ENCODE results near the gene TNFRSF8. TPM values are rescaled to one million over a fixed set of nuclear protein-coding genes. Genes with fewer than 3 reads are reported as not detected.

Gene TNFRSF8
- total and polyA plus RNA-seq, 2 experiments from 2014 or later, result not detected

DNA sequence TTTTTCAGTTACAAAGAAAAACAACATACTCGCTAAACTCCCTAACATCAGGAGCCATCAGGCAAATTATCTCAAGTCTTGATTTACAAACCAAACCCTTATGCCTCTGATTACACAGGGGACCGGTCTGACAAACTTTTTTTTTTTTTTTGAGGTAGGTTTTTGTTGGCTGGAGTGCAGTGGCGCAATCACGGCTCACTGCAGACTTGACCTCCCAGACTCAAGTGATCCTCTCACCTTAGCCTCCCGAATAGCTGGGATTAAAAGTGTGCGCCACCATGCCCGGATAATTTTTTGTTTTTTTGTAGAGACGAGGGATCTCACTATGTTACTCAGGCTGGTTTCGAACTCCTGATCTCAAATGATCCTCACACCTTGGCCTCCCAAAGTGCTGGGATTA lies 47.6 kb upstream of the TNFRSF8 start:
- DNase-seq (ENCODE audit: low spot score), result no peak
- no peaks in the 10 kb centered on the region for H3K9me3 ChIP-seq (ENCODE audit: low read depth)
- no peak overlapping the region for H2AFZ ChIP-seq
- no peak overlapping the region for H3K4me3 ChIP-seq
- TF ChIP-seq EZH2phosphoT487 (IDR thresholded peaks at IDR 0.05; ENCODE audit: low read depth, severe bottlenecking, unreplicated experiment), result no peak
- no peak for TF ChIP-seq EZH2 (IDR thresholded peaks at IDR 0.05; ENCODE audit: borderline replicate concordance)
- TF ChIP-seq, protein P1, sequence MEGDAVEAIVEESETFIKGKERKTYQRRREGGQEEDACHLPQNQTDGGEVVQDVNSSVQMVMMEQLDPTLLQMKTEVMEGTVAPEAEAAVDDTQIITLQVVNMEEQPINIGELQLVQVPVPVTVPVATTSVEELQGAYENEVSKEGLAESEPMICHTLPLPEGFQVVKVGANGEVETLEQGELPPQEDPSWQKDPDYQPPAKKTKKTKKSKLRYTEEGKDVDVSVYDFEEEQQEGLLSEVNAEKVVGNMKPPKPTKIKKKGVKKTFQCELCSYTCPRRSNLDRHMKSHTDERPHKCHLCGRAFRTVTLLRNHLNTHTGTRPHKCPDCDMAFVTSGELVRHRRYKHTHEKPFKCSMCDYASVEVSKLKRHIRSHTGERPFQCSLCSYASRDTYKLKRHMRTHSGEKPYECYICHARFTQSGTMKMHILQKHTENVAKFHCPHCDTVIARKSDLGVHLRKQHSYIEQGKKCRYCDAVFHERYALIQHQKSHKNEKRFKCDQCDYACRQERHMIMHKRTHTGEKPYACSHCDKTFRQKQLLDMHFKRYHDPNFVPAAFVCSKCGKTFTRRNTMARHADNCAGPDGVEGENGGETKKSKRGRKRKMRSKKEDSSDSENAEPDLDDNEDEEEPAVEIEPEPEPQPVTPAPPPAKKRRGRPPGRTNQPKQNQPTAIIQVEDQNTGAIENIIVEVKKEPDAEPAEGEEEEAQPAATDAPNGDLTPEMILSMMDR (IDR thresholded peaks at IDR 0.05; ENCODE audit: poor library complexity), result no peak
- 91% methylated on average over 9 of the region's 9 CpGs for WGBS (ENCODE audit: low lambda C conversion rate, missing lambda C conversion rate)
- no peaks in the 10 kb centered on the region for H3K27me3 ChIP-seq
- peaks cover 9% of the 10 kb centered on the region for H3K79me2 ChIP-seq
- no peak overlapping the region for H3K4me2 ChIP-seq
- H3K4me1 ChIP-seq (ENCODE audit: insufficient read depth), result peaks cover 7% of the 10 kb centered on the region
- no peaks in the 10 kb centered on the region for H3K9me2 ChIP-seq (replicated peaks; ENCODE audit: insufficient read depth)
- no peaks in the 10 kb centered on the region for H3K36me3 ChIP-seq (replicated peaks; ENCODE audit: insufficient read depth, low read depth)
- no peak overlapping the region for H3K27ac ChIP-seq
- no peaks in the 10 kb centered on the region for H4K20me1 ChIP-seq (ENCODE audit: insufficient read depth, poor library complexity, severe bottlenecking)

DNA sequence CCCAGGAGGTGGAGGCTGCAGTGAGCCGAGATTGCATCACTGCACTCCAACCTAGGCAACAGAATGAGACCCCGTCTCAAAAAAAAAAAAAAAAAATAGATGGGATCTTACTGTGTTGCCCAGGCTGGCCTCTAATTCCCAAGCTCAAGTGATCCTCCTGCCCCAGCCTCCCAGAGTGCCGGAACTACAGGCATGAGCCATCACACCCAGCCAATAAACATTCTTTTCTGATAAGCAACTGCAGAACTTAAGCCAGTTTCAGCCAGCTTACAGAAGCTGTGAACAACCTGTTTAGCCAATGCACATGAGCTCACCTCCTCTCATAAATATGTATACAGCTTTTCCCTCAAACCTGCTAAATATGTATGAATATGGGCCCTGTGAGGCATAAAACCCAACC lies 46.9 kb upstream of the TNFRSF8 start:
- no peak for DNase-seq (ENCODE audit: low spot score)
- Histone ChIP-seq H3K4me3 (no peak overlapping the region), H3K27ac (no peak overlapping the region), H3K9me3 (ENCODE audit: low read depth) (no peaks in the 10 kb centered on the region), H3K4me1 (ENCODE audit: insufficient read depth) (peaks cover 7% of the 10 kb centered on the region), H3K79me2 (peaks cover 14% of the 10 kb centered on the region), H3K27me3 (no peaks in the 10 kb centered on the region), H2AFZ (no peak overlapping the region), H3K36me3 (replicated peaks; ENCODE audit: insufficient read depth, low read depth) (no peaks in the 10 kb centered on the region), H3K9me2 (replicated peaks; ENCODE audit: insufficient read depth) (no peaks in the 10 kb centered on the region), H4K20me1 (ENCODE audit: insufficient read depth, poor library complexity, severe bottlenecking) (no peaks in the 10 kb centered on the region), H3K4me2 (no peak overlapping the region)
- 95% methylated on average over 3 of the region's 3 CpGs for WGBS (ENCODE audit: low lambda C conversion rate, missing lambda C conversion rate)
- TF ChIP-seq EZH2 (IDR thresholded peaks at IDR 0.05; ENCODE audit: borderline replicate concordance) (no peak), EZH2phosphoT487 (IDR thresholded peaks at IDR 0.05; ENCODE audit: low read depth, severe bottlenecking, unreplicated experiment) (no peak)
- TF ChIP-seq, protein P1 (IDR thresholded peaks at IDR 0.05; ENCODE audit: poor library complexity), result no peak

DNA sequence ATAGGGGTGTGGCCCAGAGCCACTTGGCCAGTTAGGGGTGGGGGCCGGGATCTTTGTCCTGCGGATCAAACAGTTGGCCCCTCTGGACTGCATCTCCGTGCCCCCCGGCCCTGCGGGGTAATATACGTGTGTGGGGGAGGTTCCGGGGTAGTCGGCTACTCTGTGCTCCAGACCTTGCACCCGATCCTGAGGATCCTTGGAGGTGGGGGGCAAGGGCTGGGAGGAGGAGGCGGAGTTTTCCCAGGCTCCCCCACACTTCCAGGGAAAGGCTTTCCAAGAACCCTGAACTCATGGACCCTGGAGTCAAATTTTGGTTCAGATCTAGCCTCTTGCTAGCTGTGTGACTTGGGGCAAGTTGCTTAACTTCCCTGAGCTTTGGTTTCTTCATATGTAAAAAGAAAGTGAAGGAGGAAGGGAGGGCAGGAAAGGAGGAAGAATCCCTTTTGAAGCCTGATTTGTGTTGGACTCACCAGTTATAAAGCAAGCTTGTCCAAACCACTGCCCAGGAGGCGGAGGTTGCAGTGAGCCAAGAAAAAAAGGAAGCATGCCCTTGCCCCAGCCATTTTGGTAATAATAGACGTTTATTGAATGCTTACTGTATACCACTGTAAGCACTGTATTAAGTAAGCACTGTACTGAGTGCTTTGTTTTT lies 43.1 kb upstream of the TNFRSF8 start:
- H3K27ac ChIP-seq, result peak overlapping the region; percentile 78
- no peak for DNase-seq (ENCODE audit: low spot score)
- H3K4me2 ChIP-seq, result peak overlapping the region; percentile 98
- peak overlapping the region; percentile 41 for H2AFZ ChIP-seq
- no peaks in the 10 kb centered on the region for H4K20me1 ChIP-seq (ENCODE audit: insufficient read depth, poor library complexity, severe bottlenecking)
- peak overlapping the region; percentile 50 for H3K4me3 ChIP-seq
- H3K9me3 ChIP-seq (ENCODE audit: low read depth), result no peaks in the 10 kb centered on the region
- 12% methylated on average over 12 of the region's 12 CpGs for WGBS (ENCODE audit: low lambda C conversion rate, missing lambda C conversion rate)
- H3K79me2 ChIP-seq, result peaks cover 17% of the 10 kb centered on the region
- peaks cover 7% of the 10 kb centered on the region for H3K4me1 ChIP-seq (ENCODE audit: insufficient read depth)
- H3K9me2 ChIP-seq (replicated peaks; ENCODE audit: insufficient read depth), result no peaks in the 10 kb centered on the region
- no peaks in the 10 kb centered on the region for H3K36me3 ChIP-seq (replicated peaks; ENCODE audit: insufficient read depth, low read depth)
- TF ChIP-seq EZH2 (IDR thresholded peaks at IDR 0.05; ENCODE audit: borderline replicate concordance) (no peak), EZH2phosphoT487 (IDR thresholded peaks at IDR 0.05; ENCODE audit: low read depth, severe bottlenecking, unreplicated experiment) (no peak)
- TF ChIP-seq, protein P1 (IDR thresholded peaks at IDR 0.05; ENCODE audit: poor library complexity), result no peak
- H3K27me3 ChIP-seq, result no peaks in the 10 kb centered on the region

All from hepatocyte (in vitro differentiated cells).